K562 (cell line): Measurements from ENCODE around the gene SELENOM. TPM values are rescaled to one million over a fixed set of nuclear protein-coding genes. Genes with fewer than 3 reads are reported as not detected.

ENCODE experiments used
- ATF2 ChIP-seq: sonication (generic); formaldehyde crosslinking; IDR thresholded peaks from 2 replicates; pipeline ENCODE4 v1.8.1; 2022; ENCODE audit warnings: missing genetic modification reagents
- MEIS2 ChIP-seq: fragments of 450-650 bp; IDR thresholded peaks from 2 replicates; pipeline ENCODE4 v1.6.1; 2014; ENCODE audit warnings: mild to moderate bottlenecking; ENCODE audit not compliant: partially characterized antibody
- MGA ChIP-seq: fragments of 450-650 bp; IDR thresholded peaks from 2 replicates; pipeline ENCODE4 v1.6.1; 2016; ENCODE audit warnings: mild to moderate bottlenecking, moderate library complexity
- MYC ChIP-seq, 2 experiments: fragments of 250-450 bp in 1 of 2; sonication (Bioruptor Pico) in 1 of 2; IDR thresholded peaks; 2 replicates each; pipeline versions ENCODE4 v1.5.1 to v1.6.1; 2012 to 2021; ENCODE audit warnings: low read depth in 2 of 2, borderline replicate concordance in 1 of 2, improper control_type of control experiment in 1 of 2, low read length in 1 of 2, mild to moderate bottlenecking in 1 of 2, moderate library complexity in 1 of 2
- RFX7 ChIP-seq: fragments of 250-450 bp; sonication (Bioruptor Pico); IDR thresholded peaks from 2 replicates; pipeline ENCODE4 v1.5.1; 2021; ENCODE audit warnings: mild to moderate bottlenecking
- SIRT6 ChIP-seq: IDR thresholded peaks from one replicate; pipeline ENCODE4 v1.6.1; 2012; ENCODE audit warnings: low read depth, mild to moderate bottlenecking, control low read depth, inconsistent platforms, low read length, moderate library complexity
- SNIP1 ChIP-seq: fragments of 450-650 bp; IDR thresholded peaks from 2 replicates; pipeline ENCODE4 v1.7.1; 2017; ENCODE audit warnings: low read depth, mild to moderate bottlenecking
- ZNF232 ChIP-seq: sonication (generic); formaldehyde crosslinking; IDR thresholded peaks from 2 replicates; pipeline ENCODE4 v1.8.0; 2022; ENCODE audit warnings: mild to moderate bottlenecking, missing genetic modification reagents
- ZNF785 ChIP-seq: fragments of 250-450 bp; sonication (Bioruptor Pico); IDR thresholded peaks from 2 replicates; pipeline ENCODE4 v1.4.0; 2020; ENCODE audit warnings: mild to moderate bottlenecking
- polyA plus RNA-seq, 8 experiments: library from polyadenylated mRNA; depleted of rRNA in 4 of 8; stranded (reverse) in 5 of 8; unstranded in 3 of 8; fragments of >200 nt; fragmentation: Nextera tagmentation in 2 of 8; fragmentation: Illumina TruSeq in 1 of 8; extraction: Ambion mirVana in 2 of 8; extraction: Trizol in 1 of 8; gene quantifications; 2 replicates each; pipeline versions ENCODE4 v1.2.1 to v1.2.3, GENCODE V29; 2011 to 2014; ENCODE audit warnings: inconsistent platforms in 1 of 8, missing spikeins in 1 of 8
- total RNA-seq, 7 experiments: library from RNA; depleted of rRNA in 6 of 7; stranded (reverse); fragments of >200 nt in 6 of 7; fragmentation: Illumina TruSeq in 2 of 7; extraction: Trizol in 2 of 7; gene quantifications; 2 replicates each; pipeline versions ENCODE4 v1.2.1 to v1.2.3, GENCODE V29; 2011 to 2021; ENCODE audit warnings: low replicate concordance in 1 of 7

The SELENOM gene
- total and polyA plus RNA-seq, 9 of the 15 experiments (the other 6 are each of a cell fraction or from before 2014, with no cell fraction given): 1.2 to 10.6 (median 3.7) TPM

GRCh38 chr22:31077681-31078080 is 29.7 kb downstream of the SELENOM start (continued):
- TF ChIP-seq ZNF785 (CRISPR knock-in tag) (no peak), MEIS2 (no peak), ATF2 (no peak), MYC (IDR thresholded peaks at IDR 0.05; ENCODE audit: low read depth, low read length) (no peak), MYC (CRISPR knock-in tag; IDR thresholded peaks at IDR 0.05; ENCODE audit: borderline replicate concordance, low read depth) (no peak), RFX7 (CRISPR knock-in tag) (no peak), SIRT6 (no peak), SNIP1 (no peak), MGA (no peak), ZNF232 (CRISPR knock-in tag) (no peak)
